ENCODE measurements around the gene CDC40.
"Not testable (repeated sequence)": the region's sequence is repeated elsewhere in the genome, so short reads cannot be mapped to it uniquely, and the experiment has no call there.

CDC40 gene

GRCh38 chr6:110232450-110232849, 52.2 kb downstream of the CDC40 start:
- no peak for TF ChIP-seq CTCF (conservative IDR thresholded peaks at IDR 0.05)
- H3K27ac ChIP-seq = no peak overlapping the region

DNA sequence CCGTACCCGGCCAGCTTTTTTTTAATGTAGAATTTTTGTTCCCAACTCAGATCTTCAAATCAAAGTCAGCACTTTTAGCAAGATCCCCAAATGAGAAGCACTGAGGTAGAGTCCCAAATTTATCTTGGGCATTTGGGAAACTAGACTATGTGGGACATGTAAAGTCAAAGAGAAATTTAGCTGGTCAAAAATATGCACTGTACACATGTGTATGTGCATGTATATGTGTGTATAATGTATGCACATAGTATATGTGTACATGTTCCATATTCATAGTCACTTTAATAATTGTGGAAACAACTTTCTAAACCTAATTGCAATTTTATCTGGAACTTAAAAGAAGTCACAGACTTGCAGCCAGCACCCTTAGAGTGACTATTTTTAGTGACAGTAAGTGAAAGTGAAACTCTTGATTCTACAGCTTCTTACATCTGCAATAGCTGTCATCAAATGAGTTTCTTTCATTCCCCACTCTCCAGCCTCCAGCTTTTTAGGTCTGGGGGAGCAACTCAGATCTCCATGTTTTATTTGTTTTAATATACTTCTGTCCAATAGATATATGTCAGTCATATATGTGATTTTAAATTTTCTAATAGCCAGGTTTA, 53.6 kb downstream of the CDC40 start:
- no peak overlapping the region for H3K27ac ChIP-seq
- TF ChIP-seq CTCF (conservative IDR thresholded peaks at IDR 0.05) = no peak

- H3K27ac ChIP-seq = not testable (repeated sequence)
These were observed 55.8 kb downstream of the CDC40 start for GRCh38 chr6:110236007-110236406.

GRCh38 chr6:110239526-110240274, 59.5 kb downstream of the CDC40 start:
- no peak overlapping the region for H3K27ac ChIP-seq
- TF ChIP-seq CTCF (conservative IDR thresholded peaks at IDR 0.05) = no peak

- H3K27ac ChIP-seq = not testable (repeated sequence)
These were observed 64.4 kb downstream of the CDC40 start for GRCh38 chr6:110244621-110245020.

DNA sequence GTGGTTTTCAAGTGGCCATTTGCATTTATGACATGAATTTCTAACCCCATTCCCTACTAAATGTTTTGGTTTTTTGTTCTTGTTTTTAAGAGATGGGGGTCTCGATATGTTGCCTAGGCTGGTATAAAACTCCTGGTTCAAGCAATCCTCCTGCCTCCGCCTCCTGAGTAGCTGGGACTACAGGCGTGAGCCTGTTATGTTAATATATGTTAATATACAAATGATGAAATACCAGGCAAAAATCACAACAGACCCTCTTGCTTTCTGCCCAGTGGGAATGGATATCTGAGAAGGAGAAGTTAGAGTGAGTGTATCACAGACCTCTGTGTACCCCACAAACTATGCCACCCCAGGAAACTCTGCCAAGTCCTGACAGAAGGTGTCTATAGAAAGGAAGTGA, 66.2 kb downstream of the CDC40 start:
- no peak for TF ChIP-seq CTCF (conservative IDR thresholded peaks at IDR 0.05)
- no peak overlapping the region for H3K27ac ChIP-seq

GRCh38 chr6:110246900-110247546, 66.8 kb downstream of the CDC40 start:
- no peak overlapping the region for H3K27ac ChIP-seq
- no peak for TF ChIP-seq CTCF (conservative IDR thresholded peaks at IDR 0.05)

- H3K27ac ChIP-seq = no peak overlapping the region
- no peak for TF ChIP-seq CTCF (conservative IDR thresholded peaks at IDR 0.05)
These were observed 69.8 kb downstream of the CDC40 start for GRCh38 chr6:110250058-110250457.
